Measurements from ENCODE around the gene LRRC49.

DNA sequence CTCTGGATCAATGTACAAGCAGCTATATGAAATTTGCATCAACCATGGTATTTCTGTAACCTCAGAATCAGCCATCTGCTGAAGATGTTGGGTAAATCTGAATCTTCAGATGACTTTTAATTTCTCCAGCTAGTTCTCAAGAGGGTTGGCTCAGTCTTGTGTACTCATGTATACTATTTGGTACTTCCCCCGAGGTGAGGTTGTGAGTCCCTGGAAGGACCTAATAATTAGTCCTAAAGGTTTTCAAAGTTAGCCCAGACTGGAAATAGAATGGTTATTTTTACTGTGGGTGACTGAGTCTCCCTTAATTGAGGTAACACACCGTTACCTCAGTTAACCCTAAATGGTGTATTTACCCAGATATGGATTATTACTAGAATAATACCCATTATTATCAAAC lies 118.4 kb downstream of the LRRC49 start:
- TF ChIP-seq POLR2AphosphoS5 (IDR thresholded peaks at IDR 0.05; ENCODE audit: borderline replicate concordance, low read depth, low read length) (no peak), EZH2 (IDR thresholded peaks at IDR 0.05) (no peak), FOXP2 (optimal IDR thresholded peaks at IDR 0.05; ENCODE audit: control extremely low read depth, extremely low read length, insufficient read depth) (no peak)
